RWPE2 (cell line): ENCODE measurements around the gene LCLAT1.

Experiments
- ATAC-seq: fragments of 200-7000 bp; cut with Tn5 transposase; 3 replicates; pipeline ENCODE4 v1.9.1; 2021; ENCODE audit warnings: low read depth
- DNase-seq: peaks from one replicate; pipeline ENCODE4 v3.0.0-alpha.2; 2020; ENCODE audit warnings: low spot score
- H3K27ac ChIP-seq: fragments of 450-650 bp; 2 replicates; pipeline ENCODE4 v1.5.1; 2017; ENCODE audit warnings: mild to moderate bottlenecking; ENCODE audit not compliant: poor library complexity, severe bottlenecking
- H3K27me3 ChIP-seq: fragments of 250-450 bp; sonication (Bioruptor Pico); 2 replicates; pipeline ENCODE4 v1.5.1; 2021; ENCODE audit warnings: mild to moderate bottlenecking, moderate library complexity; ENCODE audit not compliant: insufficient read depth, poor library complexity, severe bottlenecking
- H3K36me3 ChIP-seq: fragments of 250-450 bp; sonication (Bioruptor Pico); 2 replicates; pipeline ENCODE4 v1.5.1; 2020; ENCODE audit warnings: low read depth, mild to moderate bottlenecking, moderate library complexity
- H3K4me1 ChIP-seq: fragments of 250-450 bp; sonication (Bioruptor Pico); 2 replicates; pipeline ENCODE4 v1.5.1; 2021; ENCODE audit warnings: mild to moderate bottlenecking, moderate library complexity; ENCODE audit not compliant: insufficient read depth, poor library complexity, severe bottlenecking
- H3K4me3 ChIP-seq: fragments of 250-450 bp; sonication (Bioruptor Pico); 2 replicates; pipeline ENCODE4 v1.5.1; 2021; ENCODE audit warnings: mild to moderate bottlenecking, moderate library complexity; ENCODE audit not compliant: severe bottlenecking
- H3K9me3 ChIP-seq: fragments of 250-450 bp; sonication (Bioruptor Pico); 2 replicates; pipeline ENCODE4 v1.5.1; 2021; ENCODE audit warnings: mild to moderate bottlenecking, moderate library complexity; ENCODE audit not compliant: severe bottlenecking
- TF ChIP-seq, protein P1 (sequence below): fragments of 450-650 bp; IDR thresholded peaks from one replicate; pipeline ENCODE4 v1.5.1; 2017; ENCODE audit warnings: mild to moderate bottlenecking, moderate library complexity; ENCODE audit not compliant: poor library complexity, severe bottlenecking

LCLAT1 gene

DNA sequence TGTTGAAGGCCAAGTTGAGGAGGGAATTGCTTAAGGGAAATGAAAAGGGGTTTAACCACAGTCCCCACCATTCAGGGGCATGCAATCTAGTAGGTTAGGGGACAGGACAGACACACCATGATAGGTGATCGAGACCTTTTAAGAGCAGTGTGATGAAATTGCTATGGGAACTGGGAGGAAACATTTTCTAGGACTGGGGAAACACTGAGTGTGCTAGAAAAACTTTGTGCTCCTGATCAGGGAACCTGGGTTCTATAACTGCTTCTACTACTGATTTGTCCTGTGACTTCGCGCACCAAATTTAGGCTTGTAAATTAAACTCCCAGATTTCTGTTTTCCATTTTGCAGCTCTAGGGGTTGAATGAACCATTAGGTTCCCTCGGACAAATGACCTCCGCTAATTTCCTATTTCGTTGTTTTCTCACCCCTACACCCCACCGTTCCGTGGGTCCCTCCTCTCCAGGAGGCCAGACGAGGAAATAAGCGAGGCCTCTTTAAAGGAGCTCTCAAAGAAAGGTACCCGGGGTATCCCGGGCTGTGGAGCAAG lies 371 bp upstream of the LCLAT1 start:
- Histone ChIP-seq H3K27ac (peak overlapping the region; percentile 14), H3K27me3 (no peaks in the 10 kb centered on the region), H3K9me3 (no peaks in the 10 kb centered on the region), H3K4me3 (peak overlapping the region; percentile 90), H3K4me1 (no peaks in the 10 kb centered on the region), H3K36me3 (no peaks in the 10 kb centered on the region)
- DNase-seq, result no peak
- TF ChIP-seq, protein P1, sequence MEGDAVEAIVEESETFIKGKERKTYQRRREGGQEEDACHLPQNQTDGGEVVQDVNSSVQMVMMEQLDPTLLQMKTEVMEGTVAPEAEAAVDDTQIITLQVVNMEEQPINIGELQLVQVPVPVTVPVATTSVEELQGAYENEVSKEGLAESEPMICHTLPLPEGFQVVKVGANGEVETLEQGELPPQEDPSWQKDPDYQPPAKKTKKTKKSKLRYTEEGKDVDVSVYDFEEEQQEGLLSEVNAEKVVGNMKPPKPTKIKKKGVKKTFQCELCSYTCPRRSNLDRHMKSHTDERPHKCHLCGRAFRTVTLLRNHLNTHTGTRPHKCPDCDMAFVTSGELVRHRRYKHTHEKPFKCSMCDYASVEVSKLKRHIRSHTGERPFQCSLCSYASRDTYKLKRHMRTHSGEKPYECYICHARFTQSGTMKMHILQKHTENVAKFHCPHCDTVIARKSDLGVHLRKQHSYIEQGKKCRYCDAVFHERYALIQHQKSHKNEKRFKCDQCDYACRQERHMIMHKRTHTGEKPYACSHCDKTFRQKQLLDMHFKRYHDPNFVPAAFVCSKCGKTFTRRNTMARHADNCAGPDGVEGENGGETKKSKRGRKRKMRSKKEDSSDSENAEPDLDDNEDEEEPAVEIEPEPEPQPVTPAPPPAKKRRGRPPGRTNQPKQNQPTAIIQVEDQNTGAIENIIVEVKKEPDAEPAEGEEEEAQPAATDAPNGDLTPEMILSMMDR, result no peak
- ATAC-seq, result no peak

DNA sequence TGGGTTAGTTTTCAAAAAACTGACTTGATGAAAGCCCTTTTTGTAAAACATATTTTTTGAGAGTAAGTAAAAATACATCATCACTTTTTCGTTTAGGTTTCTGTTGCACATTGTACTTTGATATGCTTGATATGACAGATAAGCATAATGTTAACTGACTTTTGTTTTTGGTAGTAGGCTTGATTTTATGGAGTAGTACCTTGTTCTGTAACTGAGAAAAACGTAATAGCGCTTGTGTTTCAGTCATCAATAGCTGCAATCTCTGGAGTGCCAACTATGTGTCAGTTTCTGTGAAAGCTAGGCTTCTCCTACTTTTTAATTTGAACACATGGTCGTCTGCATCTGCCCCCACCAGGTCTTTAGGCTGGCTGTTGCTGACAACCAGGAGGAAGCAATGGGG lies 1.3 kb downstream of the LCLAT1 start:
- Histone ChIP-seq H3K9me3 (no peaks in the 10 kb centered on the region), H3K27ac (no peak overlapping the region), H3K4me1 (no peaks in the 10 kb centered on the region), H3K27me3 (no peaks in the 10 kb centered on the region), H3K36me3 (no peaks in the 10 kb centered on the region), H3K4me3 (peak overlapping the region; percentile 90)
- DNase-seq (no peak), ATAC-seq (no peak)
- TF ChIP-seq, protein P1, result no peak

DNA sequence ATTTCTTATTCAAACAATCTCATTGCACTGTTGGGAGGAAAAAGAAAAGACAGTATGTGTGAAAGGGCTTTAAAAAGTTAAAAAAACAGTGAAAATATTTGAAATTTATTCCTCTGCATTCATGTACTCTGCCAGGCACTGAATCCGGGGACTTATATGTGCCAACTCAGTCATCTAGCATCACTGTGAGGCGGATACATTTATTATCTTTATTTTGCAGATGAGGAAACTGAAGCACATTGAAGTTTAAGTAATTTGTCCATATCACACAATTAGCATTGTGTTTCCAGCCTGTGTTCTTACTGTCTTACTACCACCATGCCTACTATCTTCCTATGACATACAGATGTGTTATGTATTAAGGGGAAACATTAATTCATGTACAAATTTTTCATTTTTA lies 1.8 kb downstream of the LCLAT1 start:
- Histone ChIP-seq H3K4me1 (no peaks in the 10 kb centered on the region), H3K36me3 (no peaks in the 10 kb centered on the region), H3K4me3 (no peak overlapping the region), H3K27me3 (no peaks in the 10 kb centered on the region), H3K27ac (no peak overlapping the region), H3K9me3 (no peaks in the 10 kb centered on the region)
- TF ChIP-seq, protein P1, result no peak
- DNase-seq, result no peak
- ATAC-seq, result no peak

DNA sequence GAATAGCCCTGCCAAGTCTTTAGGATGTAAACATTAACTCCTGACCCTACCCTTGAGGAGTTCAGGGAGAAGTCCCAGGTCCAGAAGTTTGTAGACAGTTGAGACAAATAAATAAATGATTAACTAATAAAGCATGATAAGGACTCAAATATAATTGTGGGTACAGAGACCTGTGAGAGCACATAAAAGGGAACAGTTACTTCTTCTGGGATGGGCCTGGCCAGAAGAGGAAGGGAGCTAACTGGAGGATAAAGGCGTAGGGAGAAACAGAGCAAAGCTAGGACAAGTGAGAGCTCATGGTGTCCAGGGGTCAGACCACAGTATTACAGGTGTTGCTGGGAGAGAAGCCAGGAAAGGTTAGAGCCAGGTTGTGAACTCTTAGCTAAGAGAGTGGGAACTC lies 3.0 kb downstream of the LCLAT1 start:
- H3K27ac ChIP-seq, result no peak overlapping the region
- H3K36me3 ChIP-seq, result no peaks in the 10 kb centered on the region
- TF ChIP-seq, protein P1, result no peak
- DNase-seq (no peak), ATAC-seq (no peak)
- H3K9me3 ChIP-seq, result no peaks in the 10 kb centered on the region
- H3K4me1 ChIP-seq, result no peaks in the 10 kb centered on the region
- no peak overlapping the region for H3K4me3 ChIP-seq
- H3K27me3 ChIP-seq, result no peaks in the 10 kb centered on the region

DNA sequence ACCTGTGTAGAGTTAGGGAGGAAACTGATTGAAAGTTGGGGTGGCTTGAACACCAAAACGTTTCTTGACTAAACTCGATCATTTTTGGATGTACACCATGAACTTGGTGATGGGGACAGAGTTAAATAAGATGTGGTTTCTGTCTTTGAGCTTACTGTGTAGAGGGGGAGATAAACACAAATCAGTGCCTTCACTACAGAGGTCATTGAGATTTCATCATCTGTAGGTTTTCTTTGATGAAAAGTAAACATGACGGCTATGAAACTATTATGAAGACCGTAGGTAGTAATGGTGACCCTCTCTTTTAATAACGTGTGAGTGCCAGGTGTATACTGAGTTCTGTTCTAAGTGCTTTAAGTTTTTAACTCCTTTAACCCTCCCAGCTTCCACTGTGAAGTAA lies 6.5 kb downstream of the LCLAT1 start:
- Histone ChIP-seq H3K27me3 (no peaks in the 10 kb centered on the region), H3K4me1 (no peaks in the 10 kb centered on the region), H3K36me3 (no peaks in the 10 kb centered on the region), H3K4me3 (no peak overlapping the region), H3K27ac (no peak overlapping the region), H3K9me3 (no peaks in the 10 kb centered on the region)
- no peak for ATAC-seq
- TF ChIP-seq, protein P1, result no peak
- no peak for DNase-seq
